K562 (cell line): ENCODE data around the gene GATB.

Experiments used
- EZH2 ChIP-seq: IDR thresholded peaks from 2 replicates; pipeline ENCODE4 v1.6.1; 2012; ENCODE audit warnings: low read depth, mild to moderate bottlenecking, inconsistent platforms, low read length, borderline replicate concordance
- HLTF ChIP-seq: fragments of 450-650 bp; IDR thresholded peaks from 2 replicates; pipeline ENCODE4 v1.6.1; 2016
- L3MBTL2 ChIP-seq: fragments of 450-650 bp; IDR thresholded peaks from 2 replicates; pipeline ENCODE4 v1.6.1; 2016; ENCODE audit warnings: mild to moderate bottlenecking, moderate library complexity
- MTA2 ChIP-seq: fragments of 450-650 bp; IDR thresholded peaks from 2 replicates; pipeline ENCODE4 v1.6.1; 2016; ENCODE audit warnings: low read depth
- NFIC ChIP-seq: fragments of 450-650 bp; IDR thresholded peaks from 2 replicates; pipeline ENCODE4 v1.6.1; 2017; ENCODE audit warnings: mild to moderate bottlenecking, inconsistent platforms
- NFYB ChIP-seq: IDR thresholded peaks from 2 replicates; pipeline ENCODE4 v1.6.1; 2011; ENCODE audit warnings: mild to moderate bottlenecking, moderate library complexity; ENCODE audit not compliant: insufficient read length; ENCODE audit errors: extremely low read depth
- NRF1 ChIP-seq, 2 experiments: fragments of 450-650 bp; IDR thresholded peaks in 1 of 2; conservative IDR thresholded peaks in 1 of 2; 2 replicates each; pipeline ENCODE4 v1.6.1; 2014; ENCODE audit warnings: mild to moderate bottlenecking in 2 of 2
- PML ChIP-seq: IDR thresholded peaks from 2 replicates; pipeline ENCODE4 v1.6.1; 2012; ENCODE audit warnings: low read length, inconsistent platforms
- TARDBP ChIP-seq: fragments of 450-650 bp; IDR thresholded peaks from 2 replicates; pipeline ENCODE4 v1.6.1; 2016
- TBL1XR1 ChIP-seq, 2 experiments: IDR thresholded peaks; 2 replicates each; pipeline ENCODE4 v1.6.1; 2012; ENCODE audit warnings: improper control_type of control experiment in 2 of 2, low read length in 2 of 2, mild to moderate bottlenecking in 1 of 2
- TF ChIP-seq, protein P1 (sequence below), 3 experiments: IDR thresholded peaks in 2 of 3; conservative IDR thresholded peaks in 1 of 3; 2 replicates each; pipeline ENCODE4 v1.5.1; 2011 to 2012; ENCODE audit warnings: low read length in 3 of 3, mild to moderate bottlenecking in 3 of 3, control low read depth in 2 of 3, improper control_type of control experiment in 1 of 3, inconsistent platforms in 1 of 3, low read depth in 1 of 3, mixed read lengths in 1 of 3, moderate library complexity in 1 of 3; ENCODE audit not compliant: insufficient read depth in 2 of 3
- TF ChIP-seq, protein P2 (sequence below): fragments of 450-650 bp; formaldehyde crosslinking; IDR thresholded peaks from 2 replicates; pipeline ENCODE4 v1.4.0; 2022; ENCODE audit warnings: missing genetic modification characterization
- TF ChIP-seq, protein P3 (sequence below), 2 experiments: IDR thresholded peaks; 2 replicates each; pipeline ENCODE4 v1.6.1; 2012; ENCODE audit warnings: improper control_type of control experiment in 2 of 2, low read depth in 2 of 2, low read length in 2 of 2, borderline replicate concordance in 1 of 2

DNA sequence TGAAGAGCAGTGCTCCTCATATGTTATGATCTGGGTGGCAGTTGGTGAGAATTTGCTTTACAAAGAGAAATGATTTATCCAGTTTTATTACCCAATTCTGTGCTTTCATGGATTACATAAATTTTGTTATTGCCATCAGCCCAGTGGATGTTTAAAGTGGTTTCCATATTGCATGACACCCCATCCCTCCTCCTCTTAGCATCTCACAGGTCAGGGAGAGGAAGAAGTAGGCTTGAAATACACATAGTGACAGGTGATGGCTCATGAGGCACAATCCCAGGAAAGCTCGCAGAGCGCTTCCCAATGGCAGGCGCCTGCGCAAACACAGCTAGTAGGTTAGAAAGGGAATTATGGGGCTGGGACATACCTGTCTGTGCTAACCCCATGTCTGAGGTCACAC lies 47.7 kb upstream of the GATB start:
- TF ChIP-seq NFIC (no peak), PML (no peak), NFYB (no peak), EZH2 (no peak), NRF1 (conservative IDR thresholded peaks at IDR 0.05 in 1 of 2, IDR thresholded peaks at IDR 0.05 in 1 of 2) (peak in 1 of 2 experiments; percentile 31; a peak in 2 of 4 replicates), HLTF (no peak), TBL1XR1 (IDR thresholded peaks at IDR 0.05; ENCODE audit: low read length in 2 of 2) (no peak), TARDBP (no peak), MTA2 (no peak), L3MBTL2 (no peak)
- TF ChIP-seq, protein P1, sequence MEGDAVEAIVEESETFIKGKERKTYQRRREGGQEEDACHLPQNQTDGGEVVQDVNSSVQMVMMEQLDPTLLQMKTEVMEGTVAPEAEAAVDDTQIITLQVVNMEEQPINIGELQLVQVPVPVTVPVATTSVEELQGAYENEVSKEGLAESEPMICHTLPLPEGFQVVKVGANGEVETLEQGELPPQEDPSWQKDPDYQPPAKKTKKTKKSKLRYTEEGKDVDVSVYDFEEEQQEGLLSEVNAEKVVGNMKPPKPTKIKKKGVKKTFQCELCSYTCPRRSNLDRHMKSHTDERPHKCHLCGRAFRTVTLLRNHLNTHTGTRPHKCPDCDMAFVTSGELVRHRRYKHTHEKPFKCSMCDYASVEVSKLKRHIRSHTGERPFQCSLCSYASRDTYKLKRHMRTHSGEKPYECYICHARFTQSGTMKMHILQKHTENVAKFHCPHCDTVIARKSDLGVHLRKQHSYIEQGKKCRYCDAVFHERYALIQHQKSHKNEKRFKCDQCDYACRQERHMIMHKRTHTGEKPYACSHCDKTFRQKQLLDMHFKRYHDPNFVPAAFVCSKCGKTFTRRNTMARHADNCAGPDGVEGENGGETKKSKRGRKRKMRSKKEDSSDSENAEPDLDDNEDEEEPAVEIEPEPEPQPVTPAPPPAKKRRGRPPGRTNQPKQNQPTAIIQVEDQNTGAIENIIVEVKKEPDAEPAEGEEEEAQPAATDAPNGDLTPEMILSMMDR (IDR thresholded peaks at IDR 0.05 in 2 of 3, conservative IDR thresholded peaks at IDR 0.05 in 1 of 3; ENCODE audit: insufficient read depth in 2 of 3, low read depth in 1 of 3, low read length in 3 of 3), result no peak
- TF ChIP-seq, protein P2, sequence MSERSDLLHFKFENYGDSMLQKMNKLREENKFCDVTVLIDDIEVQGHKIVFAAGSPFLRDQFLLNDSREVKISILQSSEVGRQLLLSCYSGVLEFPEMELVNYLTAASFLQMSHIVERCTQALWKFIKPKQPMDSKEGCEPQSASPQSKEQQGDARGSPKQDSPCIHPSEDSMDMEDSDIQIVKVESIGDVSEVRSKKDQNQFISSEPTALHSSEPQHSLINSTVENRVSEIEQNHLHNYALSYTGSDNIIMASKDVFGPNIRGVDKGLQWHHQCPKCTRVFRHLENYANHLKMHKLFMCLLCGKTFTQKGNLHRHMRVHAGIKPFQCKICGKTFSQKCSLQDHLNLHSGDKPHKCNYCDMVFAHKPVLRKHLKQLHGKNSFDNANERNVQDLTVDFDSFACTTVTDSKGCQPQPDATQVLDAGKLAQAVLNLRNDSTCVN (CRISPR knock-in tag), result no peak
- TF ChIP-seq, protein P3, sequence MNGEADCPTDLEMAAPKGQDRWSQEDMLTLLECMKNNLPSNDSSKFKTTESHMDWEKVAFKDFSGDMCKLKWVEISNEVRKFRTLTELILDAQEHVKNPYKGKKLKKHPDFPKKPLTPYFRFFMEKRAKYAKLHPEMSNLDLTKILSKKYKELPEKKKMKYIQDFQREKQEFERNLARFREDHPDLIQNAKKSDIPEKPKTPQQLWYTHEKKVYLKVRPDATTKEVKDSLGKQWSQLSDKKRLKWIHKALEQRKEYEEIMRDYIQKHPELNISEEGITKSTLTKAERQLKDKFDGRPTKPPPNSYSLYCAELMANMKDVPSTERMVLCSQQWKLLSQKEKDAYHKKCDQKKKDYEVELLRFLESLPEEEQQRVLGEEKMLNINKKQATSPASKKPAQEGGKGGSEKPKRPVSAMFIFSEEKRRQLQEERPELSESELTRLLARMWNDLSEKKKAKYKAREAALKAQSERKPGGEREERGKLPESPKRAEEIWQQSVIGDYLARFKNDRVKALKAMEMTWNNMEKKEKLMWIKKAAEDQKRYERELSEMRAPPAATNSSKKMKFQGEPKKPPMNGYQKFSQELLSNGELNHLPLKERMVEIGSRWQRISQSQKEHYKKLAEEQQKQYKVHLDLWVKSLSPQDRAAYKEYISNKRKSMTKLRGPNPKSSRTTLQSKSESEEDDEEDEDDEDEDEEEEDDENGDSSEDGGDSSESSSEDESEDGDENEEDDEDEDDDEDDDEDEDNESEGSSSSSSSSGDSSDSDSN (IDR thresholded peaks at IDR 0.05; ENCODE audit: borderline replicate concordance in 1 of 2, low read depth in 2 of 2, low read length in 2 of 2), result no peak
